ENCODE data around the gene FCN2. TPM values are rescaled to one million over a fixed set of nuclear protein-coding genes. Genes with fewer than 3 reads are reported as not detected.

Gene FCN2
- total and polyA plus RNA-seq, 10 donors: 0.38 to 7.6 (median 1.8) TPM; not detected in 1

DNA sequence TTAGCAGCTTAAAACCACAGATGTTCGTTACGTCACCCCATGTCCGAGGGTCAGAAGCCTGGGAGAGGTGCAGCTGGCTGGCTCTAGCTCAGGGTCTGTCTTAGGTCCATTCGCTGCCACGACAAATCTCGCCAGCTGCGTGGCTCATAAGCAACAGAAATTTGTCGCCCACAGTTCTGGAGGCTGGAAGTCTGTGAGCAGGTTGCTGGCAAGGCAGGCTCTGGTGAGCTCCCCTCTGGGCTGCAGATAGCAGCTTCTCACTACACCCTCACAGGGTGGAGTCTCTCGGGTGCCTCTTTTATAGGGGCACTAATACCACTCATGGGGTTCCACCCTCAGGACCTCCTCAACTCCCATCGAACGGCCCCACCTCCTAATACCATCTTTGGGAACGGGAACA, 40.1 kb upstream of the FCN2 start:
- no peaks in the 10 kb centered on the region for H3K27me3 ChIP-seq (replicated peaks in 1 of 7)
- WGBS, 5 donors: 87 to 94% (median 90%) methylated on average over 12 of the region's 12 CpGs
- intact Hi-C loops (cut with DNase I; ENCODE audit: low total_unique reads): no loop called here
- peaks cover 0 to 7% (median 0%) of the 10 kb centered on the region in 6 donors for H3K4me1 ChIP-seq
- peaks cover 0 to 56% (median 0%) of the 10 kb centered on the region in 6 donors for H3K36me3 ChIP-seq
- H3K9me3 ChIP-seq: no peaks in the 10 kb centered on the region
- H3K27ac ChIP-seq: no peak overlapping the region
- TF ChIP-seq, protein P1, sequence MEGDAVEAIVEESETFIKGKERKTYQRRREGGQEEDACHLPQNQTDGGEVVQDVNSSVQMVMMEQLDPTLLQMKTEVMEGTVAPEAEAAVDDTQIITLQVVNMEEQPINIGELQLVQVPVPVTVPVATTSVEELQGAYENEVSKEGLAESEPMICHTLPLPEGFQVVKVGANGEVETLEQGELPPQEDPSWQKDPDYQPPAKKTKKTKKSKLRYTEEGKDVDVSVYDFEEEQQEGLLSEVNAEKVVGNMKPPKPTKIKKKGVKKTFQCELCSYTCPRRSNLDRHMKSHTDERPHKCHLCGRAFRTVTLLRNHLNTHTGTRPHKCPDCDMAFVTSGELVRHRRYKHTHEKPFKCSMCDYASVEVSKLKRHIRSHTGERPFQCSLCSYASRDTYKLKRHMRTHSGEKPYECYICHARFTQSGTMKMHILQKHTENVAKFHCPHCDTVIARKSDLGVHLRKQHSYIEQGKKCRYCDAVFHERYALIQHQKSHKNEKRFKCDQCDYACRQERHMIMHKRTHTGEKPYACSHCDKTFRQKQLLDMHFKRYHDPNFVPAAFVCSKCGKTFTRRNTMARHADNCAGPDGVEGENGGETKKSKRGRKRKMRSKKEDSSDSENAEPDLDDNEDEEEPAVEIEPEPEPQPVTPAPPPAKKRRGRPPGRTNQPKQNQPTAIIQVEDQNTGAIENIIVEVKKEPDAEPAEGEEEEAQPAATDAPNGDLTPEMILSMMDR (IDR thresholded peaks at IDR 0.05 in 8 of 11, conservative IDR thresholded peaks at IDR 0.05 in 3 of 11): no peak
- no peak for TF ChIP-seq POLR2AphosphoS5 (IDR thresholded peaks at IDR 0.05)
- no peak overlapping the region for H3K4me3 ChIP-seq
- no peak for DNase-seq

- intact Hi-C loops (cut with DNase I; ENCODE audit: low total_unique reads): no loop called here
- WGBS, 5 donors: 89 to 95% (median 93%) methylated on average over 13 to 15 of the region's 15 CpGs
- Histone ChIP-seq H3K36me3 (peaks cover 0 to 48% (median 0%) of the 10 kb centered on the region in 6 donors), H3K4me1 (peaks cover 0 to 7% (median 0%) of the 10 kb centered on the region in 6 donors), H3K27ac (no peak overlapping the region), H3K4me3 (no peak overlapping the region), H3K9me3 (no peaks in the 10 kb centered on the region), H3K27me3 (replicated peaks in 1 of 7) (no peaks in the 10 kb centered on the region)
- DNase-seq: no peak
- TF ChIP-seq POLR2AphosphoS5 (IDR thresholded peaks at IDR 0.05) (no peak), POLR2A (IDR thresholded peaks at IDR 0.05) (no peak)
- TF ChIP-seq, protein P1 (IDR thresholded peaks at IDR 0.05 in 8 of 11, conservative IDR thresholded peaks at IDR 0.05 in 3 of 11): no peak
Measured at GRCh38 chr9:134841180-134841904, 39.3 kb upstream of the FCN2 start.

DNA sequence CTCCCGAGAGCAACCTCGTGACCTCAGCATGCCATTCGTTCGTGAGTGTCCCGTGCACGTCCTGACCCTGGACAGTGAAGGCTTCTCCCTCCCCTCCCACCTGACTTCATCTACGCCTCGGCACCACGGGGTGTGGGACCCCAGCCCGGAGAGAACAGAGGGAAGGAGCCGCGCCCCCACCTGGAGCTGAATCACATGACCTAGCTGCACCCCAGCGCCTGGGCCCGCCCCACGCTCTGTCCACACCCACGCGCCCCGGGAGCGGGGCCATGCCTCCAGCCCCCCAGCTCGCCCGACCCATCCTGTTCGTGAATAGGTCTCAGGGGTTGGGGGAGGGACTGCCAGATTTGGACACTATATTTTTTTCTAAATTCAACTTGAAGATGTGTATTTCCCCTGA, 38.3 kb upstream of the FCN2 start:
- no peaks in the 10 kb centered on the region for H3K27me3 ChIP-seq (replicated peaks in 1 of 7)
- peaks cover 0 to 44% (median 0%) of the 10 kb centered on the region in 6 donors for H3K36me3 ChIP-seq
- TF ChIP-seq POLR2A (IDR thresholded peaks at IDR 0.05) (no peak), POLR2AphosphoS5 (IDR thresholded peaks at IDR 0.05) (no peak)
- TF ChIP-seq, protein P1 (IDR thresholded peaks at IDR 0.05 in 8 of 11, conservative IDR thresholded peaks at IDR 0.05 in 3 of 11): no peak

GRCh38 chr9:134843740-134844139, 36.9 kb upstream of the FCN2 start:
- intact Hi-C loops (cut with DNase I; ENCODE audit: low total_unique reads): no loop called here
- Histone ChIP-seq H3K4me3 (no peak overlapping the region), H3K4me1 (peaks cover 0 to 7% (median 0%) of the 10 kb centered on the region in 6 donors), H3K27me3 (replicated peaks in 1 of 7) (no peaks in the 10 kb centered on the region), H3K36me3 (peaks cover 0 to 33% (median 0%) of the 10 kb centered on the region in 6 donors), H3K9me3 (peaks cover 0 to 5% (median 0%) of the 10 kb centered on the region in 8 donors), H3K27ac (no peak overlapping the region)
- WGBS, 5 donors: 79 to 94% (median 88%) methylated on average over 11 to 18 of the region's 18 CpGs
- TF ChIP-seq POLR2AphosphoS5 (IDR thresholded peaks at IDR 0.05): no peak
- TF ChIP-seq POLR2A (IDR thresholded peaks at IDR 0.05): no peak
- TF ChIP-seq, protein P1 (IDR thresholded peaks at IDR 0.05 in 8 of 11, conservative IDR thresholded peaks at IDR 0.05 in 3 of 11): no peak
- no peak for DNase-seq

More for the DNA sequence above, 38.3 kb upstream of the FCN2 start:
- peak overlapping the region in 1 of 8 donors; percentile 38 for H3K27ac ChIP-seq
- DNase-seq: no peak
- H3K4me3 ChIP-seq: no peak overlapping the region
- H3K9me3 ChIP-seq: no peaks in the 10 kb centered on the region
- H3K4me1 ChIP-seq: peaks cover 0 to 7% (median 0%) of the 10 kb centered on the region in 6 donors
- 81 to 93% (median 87%) methylated on average over 18 to 22 of the region's 22 CpGs for WGBS, 5 donors
- intact Hi-C loops (cut with DNase I; ENCODE audit: low total_unique reads): no loop called here
